ENCODE data around the gene PAQR6. TPM values are rescaled to one million over a fixed set of nuclear protein-coding genes. Genes with fewer than 3 reads are reported as not detected.

Gene PAQR6
- polyA plus RNA-seq, 3 donors: 3.0 to 4.4 (median 3.0) TPM

- DNase-seq (ENCODE audit: low read depth in 3 of 3, low spot score in 2 of 3): no peak
Measured at GRCh38 chr1:156266051-156266450, 18.2 kb upstream of the PAQR6 start.

- no peak for DNase-seq (ENCODE audit: low read depth in 3 of 3, low spot score in 2 of 3)
Measured at GRCh38 chr1:156263288-156263655, 15.4 kb upstream of the PAQR6 start.

GRCh38 chr1:156262461-156263287, 14.8 kb upstream of the PAQR6 start:
- no peak for DNase-seq (ENCODE audit: low read depth in 3 of 3, low spot score in 2 of 3)

GRCh38 chr1:156260896-156261295, 13.0 kb upstream of the PAQR6 start:
- DNase-seq (ENCODE audit: low read depth in 3 of 3, low spot score in 2 of 3): no peak

GRCh38 chr1:156259805-156260204, 11.9 kb upstream of the PAQR6 start:
- no peak for DNase-seq (ENCODE audit: low read depth in 3 of 3, low spot score in 2 of 3)

GRCh38 chr1:156258859-156259258, 11.0 kb upstream of the PAQR6 start:
- DNase-seq (ENCODE audit: low read depth in 3 of 3, low spot score in 2 of 3): no peak

GRCh38 chr1:156257711-156258110, 9.9 kb upstream of the PAQR6 start:
- no peak for DNase-seq (ENCODE audit: low read depth in 3 of 3, low spot score in 2 of 3)

GRCh38 chr1:156253634-156254033, 5.8 kb upstream of the PAQR6 start:
- no peak for DNase-seq (ENCODE audit: low read depth in 3 of 3, low spot score in 2 of 3)

GRCh38 chr1:156251527-156251926, 3.7 kb upstream of the PAQR6 start:
- no peak for DNase-seq (ENCODE audit: low read depth in 3 of 3, low spot score in 2 of 3)

- DNase-seq (ENCODE audit: low read depth in 3 of 3, low spot score in 2 of 3): no peak
Measured at GRCh38 chr1:156249593-156249992, 1.7 kb upstream of the PAQR6 start.

GRCh38 chr1:156248323-156248683, 447 bp upstream of the PAQR6 start:
- DNase-seq (ENCODE audit: low read depth in 3 of 3, low spot score in 2 of 3): no peak

- DNase-seq (ENCODE audit: low read depth in 3 of 3, low spot score in 2 of 3): no peak
Measured at GRCh38 chr1:156246781-156247459, 936 bp downstream of the PAQR6 start.

- no peak for DNase-seq (ENCODE audit: low read depth in 3 of 3, low spot score in 2 of 3)
Measured at GRCh38 chr1:156246241-156246780, 1.5 kb downstream of the PAQR6 start.

GRCh38 chr1:156245451-156246232, 2.2 kb downstream of the PAQR6 start:
- no peak for DNase-seq (ENCODE audit: low read depth in 3 of 3, low spot score in 2 of 3)

GRCh38 chr1:156244712-156245111, 3.1 kb downstream of the PAQR6 start:
- DNase-seq (ENCODE audit: low read depth in 3 of 3, low spot score in 2 of 3): no peak

- DNase-seq (ENCODE audit: low read depth in 3 of 3, low spot score in 2 of 3): no peak
Measured at GRCh38 chr1:156244126-156244525, 3.7 kb downstream of the PAQR6 start.

- no peak for DNase-seq (ENCODE audit: low read depth in 3 of 3, low spot score in 2 of 3)
Measured at GRCh38 chr1:156242738-156243137, 5.1 kb downstream of the PAQR6 start.

GRCh38 chr1:156241926-156242325, 5.9 kb downstream of the PAQR6 start, which contains the start of gene BGLAP:
TSS of gene BGLAP (plus strand) at chr1:156242184. CDS start at chr1:156242232, 48 bp downstream.
- DNase-seq (ENCODE audit: low read depth in 3 of 3, low spot score in 2 of 3): no peak

GRCh38 chr1:156241311-156241811, 6.5 kb downstream of the PAQR6 start:
- no peak for DNase-seq (ENCODE audit: low read depth in 3 of 3, low spot score in 2 of 3)

GRCh38 chr1:156238248-156238647, 9.6 kb downstream of the PAQR6 start:
- DNase-seq (ENCODE audit: low read depth in 3 of 3, low spot score in 2 of 3): no peak

GRCh38 chr1:156236164-156236563, 11.7 kb downstream of the PAQR6 start:
- DNase-seq (ENCODE audit: low read depth in 3 of 3, low spot score in 2 of 3): no peak
